HEK293 (cell line): ENCODE measurements around the gene CTSE.
A peak's percentile ranks its signal among the peaks of the same experiment; 100 is the strongest.

Experiments
- CTCF ChIA-PET: fragments of 350-600 bp; formaldehyde crosslinking; extraction: SDS; loops from one replicate; lab custom pipeline; 2021; ENCODE audit warnings: antibody characterized with exemption; lab: Yijun Ruan, JAX
- POLR2A ChIA-PET: fragments of 300-600 bp; formaldehyde crosslinking; extraction: SDS; loops from one replicate; lab custom pipeline; 2020; ENCODE audit warnings: antibody characterized with exemption, inconsistent platforms; lab: Yijun Ruan, JAX
- H3K27ac ChIP-seq: fragments of 200-500 bp; sonication (Bioruptor generic); 2 replicates; pipeline ENCODE4 v1.5.1; 2014; ENCODE audit warnings: low read depth, low read length, control low read depth, inconsistent platforms; ENCODE audit errors: extremely low read depth
- H3K36me3 ChIP-seq, 2 experiments: fragments of 200-500 bp in 1 of 2; sonication (Bioruptor generic) in 1 of 2; 1 replicate in 1 of 2; 2 replicates in 1 of 2; pipeline ENCODE4 v1.5.1; 2014 to 2017; ENCODE audit warnings: inconsistent platforms in 2 of 2, low read length in 2 of 2; ENCODE audit not compliant: control insufficient read depth in 2 of 2, insufficient read depth in 1 of 2
- H3K4me1 ChIP-seq: fragments of 200-500 bp; sonication (Bioruptor generic); 2 replicates; pipeline ENCODE4 v1.5.1; 2014; ENCODE audit warnings: mild to moderate bottlenecking, low read length, inconsistent platforms; ENCODE audit not compliant: control insufficient read depth, insufficient read depth
- H3K4me3 ChIP-seq: 2 replicates; pipeline ENCODE4 v1.5.1; 2011; ENCODE audit warnings: low read depth, mild to moderate bottlenecking, control low read depth, low read length, moderate library complexity
- H3K9me3 ChIP-seq: fragments of 200-500 bp; sonication (Bioruptor generic); 2 replicates; pipeline ENCODE4 v1.5.1; 2014; ENCODE audit warnings: low read depth, low read length, inconsistent platforms; ENCODE audit not compliant: control insufficient read depth, insufficient read depth
- EGR2 ChIP-seq: fragments of 450-650 bp; formaldehyde crosslinking; IDR thresholded peaks from 2 replicates; pipeline ENCODE4 v1.5.1; 2016; ENCODE audit warnings: low read depth, missing biosample characterization, missing genetic modification characterization
- SP7 ChIP-seq: fragments of 450-650 bp; formaldehyde crosslinking; IDR thresholded peaks from 2 replicates; pipeline ENCODE4 v1.5.1; 2016; ENCODE audit warnings: missing biosample characterization, missing genetic modification characterization
- ZBTB21 ChIP-seq: fragments of 450-650 bp; formaldehyde crosslinking; IDR thresholded peaks from 2 replicates; pipeline ENCODE4 v1.5.1; 2017; ENCODE audit warnings: missing biosample characterization, missing genetic modification characterization
- ZBTB8A ChIP-seq: fragments of 450-650 bp; formaldehyde crosslinking; IDR thresholded peaks from 2 replicates; pipeline ENCODE4 v1.5.1; 2016; ENCODE audit warnings: missing biosample characterization, missing genetic modification characterization
- ZNF174 ChIP-seq: fragments of 450-650 bp; formaldehyde crosslinking; IDR thresholded peaks from 2 replicates; pipeline ENCODE4 v1.5.0; 2017; ENCODE audit warnings: missing biosample characterization, mild to moderate bottlenecking, missing genetic modification characterization
- ZNF214 ChIP-seq: fragments of 450-650 bp; formaldehyde crosslinking; IDR thresholded peaks from 2 replicates; pipeline ENCODE4 v1.5.1; 2017; ENCODE audit warnings: missing biosample characterization, mild to moderate bottlenecking, missing genetic modification characterization, borderline replicate concordance
- ZNF223 ChIP-seq: fragments of 450-650 bp; formaldehyde crosslinking; IDR thresholded peaks from 2 replicates; pipeline ENCODE4 v1.5.1; 2016; ENCODE audit warnings: missing biosample characterization, missing genetic modification characterization
- ZNF23 ChIP-seq: fragments of 450-650 bp; formaldehyde crosslinking; IDR thresholded peaks from 2 replicates; pipeline ENCODE4 v1.5.1; 2016; ENCODE audit warnings: missing biosample characterization, missing genetic modification characterization, borderline replicate concordance
- ZNF354C ChIP-seq: fragments of 450-650 bp; formaldehyde crosslinking; IDR thresholded peaks from 2 replicates; pipeline ENCODE4 v1.5.1; 2016; ENCODE audit warnings: missing biosample characterization, missing genetic modification characterization, low read depth, borderline replicate concordance
- ZNF623 ChIP-seq: fragments of 450-650 bp; formaldehyde crosslinking; IDR thresholded peaks from 2 replicates; pipeline ENCODE4 v1.5.1; 2016; ENCODE audit warnings: missing biosample characterization, missing genetic modification characterization
- ZNF629 ChIP-seq: fragments of 450-650 bp; formaldehyde crosslinking; IDR thresholded peaks from 2 replicates; pipeline ENCODE4 v1.5.1; 2017; ENCODE audit warnings: missing biosample characterization, missing genetic modification characterization
- ZSCAN30 ChIP-seq: fragments of 450-650 bp; IDR thresholded peaks from 2 replicates; pipeline ENCODE4 v1.5.1; 2018; ENCODE audit warnings: missing biosample characterization, mild to moderate bottlenecking, missing genetic modification characterization, moderate library complexity
- ZXDB ChIP-seq: fragments of 450-650 bp; formaldehyde crosslinking; IDR thresholded peaks from 2 replicates; pipeline ENCODE4 v1.5.1; 2016; ENCODE audit warnings: missing biosample characterization, missing genetic modification characterization
- TF ChIP-seq, protein P1 (sequence below): fragments of 450-650 bp; formaldehyde crosslinking; IDR thresholded peaks from 2 replicates; pipeline ENCODE4 v1.5.1; 2016; ENCODE audit warnings: missing biosample characterization, missing genetic modification characterization, borderline replicate concordance
- TF ChIP-seq, protein P2 (sequence below): fragments of 450-650 bp; formaldehyde crosslinking; IDR thresholded peaks from 2 replicates; pipeline ENCODE4 v1.5.1; 2016; ENCODE audit warnings: missing biosample characterization, missing genetic modification characterization, low read depth
- TF ChIP-seq, protein P3 (sequence below): fragments of 450-650 bp; formaldehyde crosslinking; IDR thresholded peaks from 2 replicates; pipeline ENCODE4 v1.5.1; 2016; ENCODE audit warnings: missing biosample characterization, missing genetic modification characterization
- TF ChIP-seq, protein P4 (sequence below): fragments of 450-650 bp; formaldehyde crosslinking; IDR thresholded peaks from 2 replicates; pipeline ENCODE4 v1.5.1; 2016; ENCODE audit warnings: missing biosample characterization, missing genetic modification characterization
- TF ChIP-seq, protein P5 (sequence below): fragments of 450-650 bp; IDR thresholded peaks from 2 replicates; pipeline ENCODE4 v1.5.1; 2018; ENCODE audit warnings: missing biosample characterization, mild to moderate bottlenecking, missing genetic modification characterization

The CTSE gene

DNA sequence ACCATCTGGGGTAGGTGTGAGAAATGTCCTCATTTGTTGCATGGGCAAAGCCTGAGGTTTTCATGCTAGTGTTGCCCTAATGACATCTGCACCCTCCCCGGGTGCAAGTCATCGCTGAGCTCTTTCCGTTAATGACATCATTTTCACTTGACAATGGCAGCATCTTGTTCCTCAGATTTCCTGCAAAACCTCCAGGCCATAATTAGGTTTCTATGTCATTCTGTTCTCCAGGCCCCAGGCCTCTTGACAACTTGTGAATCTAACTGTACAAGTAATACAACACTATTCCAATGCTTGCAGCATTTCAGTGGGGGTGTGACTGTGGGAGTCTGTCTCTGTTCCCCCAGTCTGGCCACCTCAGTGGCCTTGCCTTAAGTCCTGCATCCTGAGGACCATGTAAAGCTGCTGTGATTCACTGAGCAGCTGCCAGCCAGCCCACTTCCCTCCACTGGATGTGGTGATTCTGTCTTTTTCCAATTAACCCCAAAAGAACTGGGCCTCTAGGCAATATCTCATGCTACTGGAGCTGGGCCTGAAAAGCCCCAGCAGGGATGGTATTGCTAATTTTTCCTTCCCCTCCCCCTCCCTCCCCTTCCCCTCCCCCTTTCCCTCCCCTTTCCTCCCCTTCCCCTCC is 43.3 kb downstream of the CTSE start:
- CTCF ChIA-PET = interaction anchor here (0.6 to 8.0 kb wide), 9 partner anchors 51 to 321 kb away, joined by 3 to 527 read pairs (median 4); no protein-coding TSS in a partner anchor
- no peaks in the 10 kb centered on the region for H3K4me1 ChIP-seq
- POLR2A ChIA-PET = no interaction called here

DNA sequence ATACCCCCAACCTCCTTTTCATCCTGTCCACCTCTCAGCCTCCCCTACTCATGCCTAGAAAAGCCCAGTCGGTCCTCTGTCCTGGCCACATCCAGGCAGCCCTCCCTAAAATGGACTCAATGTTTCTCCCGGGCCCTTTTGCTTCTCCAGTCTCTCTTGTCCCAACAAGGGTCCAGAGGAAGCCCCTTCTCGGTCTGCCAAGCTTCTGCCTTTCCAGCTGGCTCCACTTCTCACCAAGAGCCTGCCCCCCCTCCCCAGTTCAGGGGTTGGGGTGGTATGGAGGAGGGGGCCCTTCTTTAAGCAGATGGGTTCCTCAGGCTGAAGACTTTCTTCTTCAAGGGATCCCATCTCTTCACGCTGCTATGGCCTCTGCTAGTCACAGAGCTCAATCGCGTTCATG is 44.4 kb downstream of the CTSE start:
- Histone ChIP-seq H3K27ac (no peak overlapping the region), H3K9me3 (no peaks in the 10 kb centered on the region), H3K36me3 (no peaks in the 10 kb centered on the region), H3K4me3 (no peak overlapping the region), H3K4me1 (no peaks in the 10 kb centered on the region)
- TF ChIP-seq ZNF174 (tag by site-specific recombination) (no peak), EGR2 (tag by site-specific recombination) (no peak), ZNF354C (tag by site-specific recombination) (no peak), ZNF23 (tag by site-specific recombination) (no peak), ZSCAN30 (no peak), ZNF223 (tag by site-specific recombination) (no peak)
- TF ChIP-seq, protein P1, sequence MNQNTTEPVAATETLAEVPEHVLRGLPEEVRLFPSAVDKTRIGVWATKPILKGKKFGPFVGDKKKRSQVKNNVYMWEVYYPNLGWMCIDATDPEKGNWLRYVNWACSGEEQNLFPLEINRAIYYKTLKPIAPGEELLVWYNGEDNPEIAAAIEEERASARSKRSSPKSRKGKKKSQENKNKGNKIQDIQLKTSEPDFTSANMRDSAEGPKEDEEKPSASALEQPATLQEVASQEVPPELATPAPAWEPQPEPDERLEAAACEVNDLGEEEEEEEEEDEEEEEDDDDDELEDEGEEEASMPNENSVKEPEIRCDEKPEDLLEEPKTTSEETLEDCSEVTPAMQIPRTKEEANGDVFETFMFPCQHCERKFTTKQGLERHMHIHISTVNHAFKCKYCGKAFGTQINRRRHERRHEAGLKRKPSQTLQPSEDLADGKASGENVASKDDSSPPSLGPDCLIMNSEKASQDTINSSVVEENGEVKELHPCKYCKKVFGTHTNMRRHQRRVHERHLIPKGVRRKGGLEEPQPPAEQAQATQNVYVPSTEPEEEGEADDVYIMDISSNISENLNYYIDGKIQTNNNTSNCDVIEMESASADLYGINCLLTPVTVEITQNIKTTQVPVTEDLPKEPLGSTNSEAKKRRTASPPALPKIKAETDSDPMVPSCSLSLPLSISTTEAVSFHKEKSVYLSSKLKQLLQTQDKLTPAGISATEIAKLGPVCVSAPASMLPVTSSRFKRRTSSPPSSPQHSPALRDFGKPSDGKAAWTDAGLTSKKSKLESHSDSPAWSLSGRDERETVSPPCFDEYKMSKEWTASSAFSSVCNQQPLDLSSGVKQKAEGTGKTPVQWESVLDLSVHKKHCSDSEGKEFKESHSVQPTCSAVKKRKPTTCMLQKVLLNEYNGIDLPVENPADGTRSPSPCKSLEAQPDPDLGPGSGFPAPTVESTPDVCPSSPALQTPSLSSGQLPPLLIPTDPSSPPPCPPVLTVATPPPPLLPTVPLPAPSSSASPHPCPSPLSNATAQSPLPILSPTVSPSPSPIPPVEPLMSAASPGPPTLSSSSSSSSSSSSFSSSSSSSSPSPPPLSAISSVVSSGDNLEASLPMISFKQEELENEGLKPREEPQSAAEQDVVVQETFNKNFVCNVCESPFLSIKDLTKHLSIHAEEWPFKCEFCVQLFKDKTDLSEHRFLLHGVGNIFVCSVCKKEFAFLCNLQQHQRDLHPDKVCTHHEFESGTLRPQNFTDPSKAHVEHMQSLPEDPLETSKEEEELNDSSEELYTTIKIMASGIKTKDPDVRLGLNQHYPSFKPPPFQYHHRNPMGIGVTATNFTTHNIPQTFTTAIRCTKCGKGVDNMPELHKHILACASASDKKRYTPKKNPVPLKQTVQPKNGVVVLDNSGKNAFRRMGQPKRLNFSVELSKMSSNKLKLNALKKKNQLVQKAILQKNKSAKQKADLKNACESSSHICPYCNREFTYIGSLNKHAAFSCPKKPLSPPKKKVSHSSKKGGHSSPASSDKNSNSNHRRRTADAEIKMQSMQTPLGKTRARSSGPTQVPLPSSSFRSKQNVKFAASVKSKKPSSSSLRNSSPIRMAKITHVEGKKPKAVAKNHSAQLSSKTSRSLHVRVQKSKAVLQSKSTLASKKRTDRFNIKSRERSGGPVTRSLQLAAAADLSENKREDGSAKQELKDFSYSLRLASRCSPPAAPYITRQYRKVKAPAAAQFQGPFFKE = no peak
- CTCF ChIA-PET = interaction anchor here (0.9 to 6.2 kb wide), 6 partner anchors 11 to 320 kb away, joined by 3 to 527 read pairs (median 24); no protein-coding TSS in a partner anchor
- POLR2A ChIA-PET = no interaction called here

More for the DNA sequence above, 43.3 kb downstream of the CTSE start:
- TF ChIP-seq ZNF629 (peak; percentile 47; the same call in 1 of the 2 replicates), SP7 (peak; percentile 47; the same call in 1 of the 2 replicates), ZBTB8A (tag by site-specific recombination) (no peak), ZXDB (tag by site-specific recombination) (no peak), ZBTB21 (tag by site-specific recombination) (peak; percentile 69)
- TF ChIP-seq, protein P2, sequence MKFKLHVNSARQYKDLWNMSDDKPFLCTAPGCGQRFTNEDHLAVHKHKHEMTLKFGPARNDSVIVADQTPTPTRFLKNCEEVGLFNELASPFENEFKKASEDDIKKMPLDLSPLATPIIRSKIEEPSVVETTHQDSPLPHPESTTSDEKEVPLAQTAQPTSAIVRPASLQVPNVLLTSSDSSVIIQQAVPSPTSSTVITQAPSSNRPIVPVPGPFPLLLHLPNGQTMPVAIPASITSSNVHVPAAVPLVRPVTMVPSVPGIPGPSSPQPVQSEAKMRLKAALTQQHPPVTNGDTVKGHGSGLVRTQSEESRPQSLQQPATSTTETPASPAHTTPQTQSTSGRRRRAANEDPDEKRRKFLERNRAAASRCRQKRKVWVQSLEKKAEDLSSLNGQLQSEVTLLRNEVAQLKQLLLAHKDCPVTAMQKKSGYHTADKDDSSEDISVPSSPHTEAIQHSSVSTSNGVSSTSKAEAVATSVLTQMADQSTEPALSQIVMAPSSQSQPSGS (tag by site-specific recombination) = peak; percentile 76
- Histone ChIP-seq H3K4me3 (no peak overlapping the region), H3K9me3 (no peaks in the 10 kb centered on the region), H3K36me3 (no peaks in the 10 kb centered on the region), H3K27ac (no peak overlapping the region)

DNA sequence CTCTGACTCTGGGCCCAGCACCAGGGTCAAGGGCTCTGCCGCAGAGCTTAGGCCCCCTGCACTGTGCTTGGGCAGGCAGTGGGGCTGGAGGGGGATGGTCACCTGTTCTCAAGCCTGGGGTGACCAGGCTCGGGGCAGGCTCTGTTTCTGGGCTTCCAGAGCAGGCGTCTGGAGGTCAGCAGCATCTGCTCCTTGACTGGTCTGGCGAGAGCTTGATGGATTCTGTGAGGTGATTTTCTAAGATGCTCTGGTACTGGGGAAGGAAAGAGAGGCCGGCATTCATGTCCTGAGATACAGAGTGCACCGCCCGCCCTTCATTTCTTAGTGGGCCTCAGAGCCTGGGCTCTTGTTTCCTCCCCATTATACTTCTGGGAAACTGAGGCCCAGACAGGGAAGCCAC is 45.0 kb downstream of the CTSE start:
- Histone ChIP-seq H3K4me1 (no peaks in the 10 kb centered on the region), H3K27ac (no peak overlapping the region), H3K36me3 (no peaks in the 10 kb centered on the region), H3K9me3 (no peaks in the 10 kb centered on the region), H3K4me3 (no peak overlapping the region)
- ChIA-PET CTCF (interaction anchor here (1.4 to 6.2 kb wide), 10 partner anchors 8 to 454 kb away, joined by 3 to 527 read pairs (median 29); no protein-coding TSS in a partner anchor), POLR2A (interaction anchor here (0.5 kb wide), 1 partner anchor 68 kb away, joined by 4 read pairs; no protein-coding TSS in a partner anchor)
- TF ChIP-seq, protein P3, sequence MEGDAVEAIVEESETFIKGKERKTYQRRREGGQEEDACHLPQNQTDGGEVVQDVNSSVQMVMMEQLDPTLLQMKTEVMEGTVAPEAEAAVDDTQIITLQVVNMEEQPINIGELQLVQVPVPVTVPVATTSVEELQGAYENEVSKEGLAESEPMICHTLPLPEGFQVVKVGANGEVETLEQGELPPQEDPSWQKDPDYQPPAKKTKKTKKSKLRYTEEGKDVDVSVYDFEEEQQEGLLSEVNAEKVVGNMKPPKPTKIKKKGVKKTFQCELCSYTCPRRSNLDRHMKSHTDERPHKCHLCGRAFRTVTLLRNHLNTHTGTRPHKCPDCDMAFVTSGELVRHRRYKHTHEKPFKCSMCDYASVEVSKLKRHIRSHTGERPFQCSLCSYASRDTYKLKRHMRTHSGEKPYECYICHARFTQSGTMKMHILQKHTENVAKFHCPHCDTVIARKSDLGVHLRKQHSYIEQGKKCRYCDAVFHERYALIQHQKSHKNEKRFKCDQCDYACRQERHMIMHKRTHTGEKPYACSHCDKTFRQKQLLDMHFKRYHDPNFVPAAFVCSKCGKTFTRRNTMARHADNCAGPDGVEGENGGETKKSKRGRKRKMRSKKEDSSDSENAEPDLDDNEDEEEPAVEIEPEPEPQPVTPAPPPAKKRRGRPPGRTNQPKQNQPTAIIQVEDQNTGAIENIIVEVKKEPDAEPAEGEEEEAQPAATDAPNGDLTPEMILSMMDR (tag by site-specific recombination) = no peak
- TF ChIP-seq, protein P4, sequence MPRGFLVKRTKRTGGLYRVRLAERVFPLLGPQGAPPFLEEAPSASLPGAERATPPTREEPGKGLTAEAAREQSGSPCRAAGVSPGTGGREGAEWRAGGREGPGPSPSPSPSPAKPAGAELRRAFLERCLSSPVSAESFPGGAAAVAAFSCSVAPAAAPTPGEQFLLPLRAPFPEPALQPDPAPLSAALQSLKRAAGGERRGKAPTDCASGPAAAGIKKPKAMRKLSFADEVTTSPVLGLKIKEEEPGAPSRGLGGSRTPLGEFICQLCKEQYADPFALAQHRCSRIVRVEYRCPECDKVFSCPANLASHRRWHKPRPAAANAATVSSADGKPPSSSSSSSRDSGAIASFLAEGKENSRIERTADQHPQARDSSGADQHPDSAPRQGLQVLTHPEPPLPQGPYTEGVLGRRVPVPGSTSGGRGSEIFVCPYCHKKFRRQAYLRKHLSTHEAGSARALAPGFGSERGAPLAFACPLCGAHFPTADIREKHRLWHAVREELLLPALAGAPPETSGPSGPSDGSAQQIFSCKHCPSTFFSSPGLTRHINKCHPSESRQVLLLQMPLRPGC (tag by site-specific recombination) = no peak
- TF ChIP-seq, protein P5, sequence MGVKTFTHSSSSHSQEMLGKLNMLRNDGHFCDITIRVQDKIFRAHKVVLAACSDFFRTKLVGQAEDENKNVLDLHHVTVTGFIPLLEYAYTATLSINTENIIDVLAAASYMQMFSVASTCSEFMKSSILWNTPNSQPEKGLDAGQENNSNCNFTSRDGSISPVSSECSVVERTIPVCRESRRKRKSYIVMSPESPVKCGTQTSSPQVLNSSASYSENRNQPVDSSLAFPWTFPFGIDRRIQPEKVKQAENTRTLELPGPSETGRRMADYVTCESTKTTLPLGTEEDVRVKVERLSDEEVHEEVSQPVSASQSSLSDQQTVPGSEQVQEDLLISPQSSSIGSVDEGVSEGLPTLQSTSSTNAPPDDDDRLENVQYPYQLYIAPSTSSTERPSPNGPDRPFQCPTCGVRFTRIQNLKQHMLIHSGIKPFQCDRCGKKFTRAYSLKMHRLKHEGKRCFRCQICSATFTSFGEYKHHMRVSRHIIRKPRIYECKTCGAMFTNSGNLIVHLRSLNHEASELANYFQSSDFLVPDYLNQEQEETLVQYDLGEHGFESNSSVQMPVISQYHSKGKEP = no peak
- TF ChIP-seq ZNF623 (tag by site-specific recombination) = no peak
- no peak for TF ChIP-seq ZNF214 (tag by site-specific recombination)
